Astrocyte (in vitro differentiated cells and primary cell): Measurements from ENCODE around the gene KIAA0319L. TPM values are rescaled to one million over a fixed set of nuclear protein-coding genes. Genes with fewer than 3 reads are reported as not detected.
"Not testable (repeated sequence)": the region's sequence is repeated elsewhere in the genome, so short reads cannot be mapped to it uniquely, and the experiment has no call there.

ENCODE experiments used
- DNase-seq: peaks from one replicate; pipeline ENCODE4 v3.0.0-alpha.2; 2010; ENCODE audit warnings: low read depth
- FAIRE-seq: peaks from 2 replicates; lab custom pipeline; 2011; peaks lifted over from hg19 to GRCh38; lab: Jason Lieb, UNC
- H2AFZ ChIP-seq: 2 replicates; pipeline ENCODE4 v1.6.0; 2012; ENCODE audit warnings: low read depth, low read length, inconsistent platforms
- H3K27ac ChIP-seq: 2 replicates; pipeline ENCODE4 v1.5.1; 2011; ENCODE audit warnings: low read depth, low read length, inconsistent platforms
- H3K27me3 ChIP-seq: 2 replicates; pipeline ENCODE4 v1.6.0; 2011; ENCODE audit warnings: low read length, inconsistent platforms; ENCODE audit not compliant: insufficient read depth
- H3K36me3 ChIP-seq: 2 replicates; pipeline ENCODE4 v1.5.1; 2011; ENCODE audit warnings: low read length, inconsistent platforms; ENCODE audit not compliant: insufficient read depth
- H3K4me1 ChIP-seq: 2 replicates; pipeline ENCODE4 v1.5.1; 2011; ENCODE audit warnings: low read length, inconsistent platforms; ENCODE audit not compliant: insufficient read depth
- H3K4me2 ChIP-seq: 2 replicates; pipeline ENCODE4 v1.6.0; 2012; ENCODE audit warnings: low read length, inconsistent platforms
- H3K4me3 ChIP-seq: 2 replicates; pipeline ENCODE4 v1.5.1; 2011; ENCODE audit warnings: low read depth, mild to moderate bottlenecking, low read length, inconsistent platforms; ENCODE audit not compliant: insufficient read depth
- H3K79me2 ChIP-seq: 2 replicates; pipeline ENCODE4 v1.6.0; 2012; ENCODE audit warnings: mild to moderate bottlenecking, low read length, inconsistent platforms; ENCODE audit not compliant: insufficient read depth
- H3K9ac ChIP-seq: 2 replicates; pipeline ENCODE4 v1.6.0; 2012; ENCODE audit warnings: mild to moderate bottlenecking, low read length, inconsistent platforms
- H3K9me3 ChIP-seq: 2 replicates; pipeline ENCODE4 v1.5.1; 2012; ENCODE audit warnings: low read depth, mild to moderate bottlenecking, low read length, inconsistent platforms; ENCODE audit not compliant: insufficient read depth
- H4K20me1 ChIP-seq: 2 replicates; pipeline ENCODE4 v1.6.0; 2012; ENCODE audit warnings: low read length, inconsistent platforms; ENCODE audit not compliant: insufficient read depth
- H3K27ac Mint-ChIP-seq: one replicate; pipeline ENCODE4 v1.8.0; 2021; ENCODE audit warnings: mild to moderate bottlenecking, mixed read lengths; ENCODE audit not compliant: unreplicated experiment
- H3K27me3 Mint-ChIP-seq: one replicate; pipeline ENCODE4 v1.8.0; 2021; ENCODE audit warnings: low read depth, mixed read lengths; ENCODE audit not compliant: unreplicated experiment
- H3K36me3 Mint-ChIP-seq: one replicate; pipeline ENCODE4 v1.8.0; 2021; ENCODE audit warnings: low read depth, mixed read lengths; ENCODE audit not compliant: unreplicated experiment
- H3K4me1 Mint-ChIP-seq: one replicate; pipeline ENCODE4 v1.8.0; 2021; ENCODE audit warnings: low read depth, mixed read lengths; ENCODE audit not compliant: unreplicated experiment
- H3K4me3 Mint-ChIP-seq: one replicate; pipeline ENCODE4 v1.8.0; 2021; ENCODE audit warnings: mild to moderate bottlenecking, moderate library complexity, mixed read lengths; ENCODE audit not compliant: unreplicated experiment
- H3K9me3 Mint-ChIP-seq: one replicate; pipeline ENCODE4 v1.8.0; 2021; ENCODE audit warnings: mild to moderate bottlenecking, mixed read lengths; ENCODE audit not compliant: unreplicated experiment
- EZH2 ChIP-seq: IDR thresholded peaks from 2 replicates; pipeline ENCODE4 v1.6.1; 2012; ENCODE audit warnings: mild to moderate bottlenecking, low read length, inconsistent platforms; ENCODE audit not compliant: insufficient read depth
- total RNA-seq: library from RNA; stranded (reverse); gene quantifications from 2 replicates; pipeline ENCODE4 v1.2.1, GENCODE V29; 2021
- TF ChIP-seq, protein P1 (sequence below): IDR thresholded peaks from 2 replicates; pipeline ENCODE4 v1.5.1; 2011; ENCODE audit warnings: low read depth, mild to moderate bottlenecking, inconsistent platforms, low read length, moderate library complexity; ENCODE audit not compliant: insufficient read depth

KIAA0319L gene
- total RNA-seq, 1 donor from 2014 or later: 42.5 TPM

- no peak overlapping the region for H3K27ac Mint-ChIP-seq
- H3K27me3 Mint-ChIP-seq: peaks cover 24% of the 10 kb centered on the region
- peaks cover 7% of the 10 kb centered on the region for H3K36me3 Mint-ChIP-seq
- H3K36me3 ChIP-seq: no peaks in the 10 kb centered on the region
- FAIRE-seq: no peak
- H2AFZ ChIP-seq: no peak overlapping the region
- no peak overlapping the region for H3K4me3 ChIP-seq
- no peak overlapping the region for H3K4me2 ChIP-seq
- H4K20me1 ChIP-seq: no peaks in the 10 kb centered on the region
- H3K4me1 ChIP-seq: no peaks in the 10 kb centered on the region
- H3K27me3 ChIP-seq: no peaks in the 10 kb centered on the region
- H3K4me1 Mint-ChIP-seq: no peaks in the 10 kb centered on the region
- H3K27ac ChIP-seq: no peak overlapping the region
- TF ChIP-seq EZH2: no peak
- TF ChIP-seq, protein P1, sequence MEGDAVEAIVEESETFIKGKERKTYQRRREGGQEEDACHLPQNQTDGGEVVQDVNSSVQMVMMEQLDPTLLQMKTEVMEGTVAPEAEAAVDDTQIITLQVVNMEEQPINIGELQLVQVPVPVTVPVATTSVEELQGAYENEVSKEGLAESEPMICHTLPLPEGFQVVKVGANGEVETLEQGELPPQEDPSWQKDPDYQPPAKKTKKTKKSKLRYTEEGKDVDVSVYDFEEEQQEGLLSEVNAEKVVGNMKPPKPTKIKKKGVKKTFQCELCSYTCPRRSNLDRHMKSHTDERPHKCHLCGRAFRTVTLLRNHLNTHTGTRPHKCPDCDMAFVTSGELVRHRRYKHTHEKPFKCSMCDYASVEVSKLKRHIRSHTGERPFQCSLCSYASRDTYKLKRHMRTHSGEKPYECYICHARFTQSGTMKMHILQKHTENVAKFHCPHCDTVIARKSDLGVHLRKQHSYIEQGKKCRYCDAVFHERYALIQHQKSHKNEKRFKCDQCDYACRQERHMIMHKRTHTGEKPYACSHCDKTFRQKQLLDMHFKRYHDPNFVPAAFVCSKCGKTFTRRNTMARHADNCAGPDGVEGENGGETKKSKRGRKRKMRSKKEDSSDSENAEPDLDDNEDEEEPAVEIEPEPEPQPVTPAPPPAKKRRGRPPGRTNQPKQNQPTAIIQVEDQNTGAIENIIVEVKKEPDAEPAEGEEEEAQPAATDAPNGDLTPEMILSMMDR: no peak
- H3K9me3 ChIP-seq: no peaks in the 10 kb centered on the region
- H3K4me3 Mint-ChIP-seq: no peak overlapping the region
- H3K79me2 ChIP-seq: no peaks in the 10 kb centered on the region
- DNase-seq: no peak
- H3K9ac ChIP-seq: no peak overlapping the region
- no peaks in the 10 kb centered on the region for H3K9me3 Mint-ChIP-seq
Measured at GRCh38 chr1:35585281-35585680, 28.1 kb upstream of the KIAA0319L start.

- not testable (repeated sequence) for H2AFZ ChIP-seq, H3K4me3 Mint-ChIP-seq, H3K36me3 ChIP-seq, H3K27ac ChIP-seq, H3K36me3 Mint-ChIP-seq, H3K4me2 ChIP-seq, H4K20me1 ChIP-seq, FAIRE-seq, H3K4me3 ChIP-seq, H3K4me1 Mint-ChIP-seq, H3K9me3 ChIP-seq, H3K4me1 ChIP-seq, H3K9me3 Mint-ChIP-seq, H3K79me2 ChIP-seq, H3K27ac Mint-ChIP-seq, DNase-seq, H3K9ac ChIP-seq
- peaks cover 14% of the 10 kb centered on the region for H3K27me3 ChIP-seq
- peaks cover 18% of the 10 kb centered on the region for H3K27me3 Mint-ChIP-seq
Measured at GRCh38 chr1:35581621-35582020, 24.4 kb upstream of the KIAA0319L start.

DNA sequence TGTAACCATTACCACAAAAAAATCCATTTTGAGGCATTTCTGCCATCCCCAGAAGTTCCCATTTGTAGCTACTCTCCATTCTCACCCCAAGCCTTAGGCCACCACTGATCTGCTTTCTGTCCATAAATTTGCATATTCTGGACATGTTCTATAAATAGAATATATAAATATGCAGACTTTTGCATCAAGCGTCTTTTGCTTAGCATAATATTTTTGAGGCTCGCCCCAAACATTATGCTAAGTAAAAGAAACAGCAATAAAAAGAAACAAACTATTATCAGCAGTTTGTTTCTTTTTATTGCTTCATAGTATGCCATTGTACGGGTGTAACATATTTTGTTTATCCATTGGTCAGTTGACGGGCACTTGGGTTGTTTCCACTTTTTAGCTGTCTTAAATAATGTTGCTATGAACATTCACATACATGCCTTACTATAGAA, 23.8 kb upstream of the KIAA0319L start:
- Histone ChIP-seq H2AFZ (no peak overlapping the region), H3K79me2 (no peaks in the 10 kb centered on the region), H3K4me3 (no peak overlapping the region), H3K4me1 (peaks cover 5% of the 10 kb centered on the region), H3K9ac (no peak overlapping the region), H3K27ac (no peak overlapping the region), H3K36me3 (no peaks in the 10 kb centered on the region), H3K9me3 (no peaks in the 10 kb centered on the region), H3K27me3 (peaks cover 21% of the 10 kb centered on the region), H4K20me1 (no peaks in the 10 kb centered on the region), H3K4me2 (no peak overlapping the region)
- no peak overlapping the region for H3K4me3 Mint-ChIP-seq
- H3K27ac Mint-ChIP-seq: no peak overlapping the region
- peaks cover 4% of the 10 kb centered on the region for H3K4me1 Mint-ChIP-seq
- no peak for DNase-seq
- H3K27me3 Mint-ChIP-seq: peaks cover 21% of the 10 kb centered on the region
- peaks cover 5% of the 10 kb centered on the region for H3K9me3 Mint-ChIP-seq
- peaks cover 6% of the 10 kb centered on the region for H3K36me3 Mint-ChIP-seq
- no peak for TF ChIP-seq EZH2
- TF ChIP-seq, protein P1: no peak
- no peak for FAIRE-seq
